IPS DF 19.7 (cell line): Measurements from ENCODE around the gene TAF6.

Experiments
- DNase-seq: peaks from one replicate; pipeline ENCODE4 v3.0.0-alpha.2; 2013; ENCODE audit warnings: low read depth, low spot score

Gene TAF6

DNA sequence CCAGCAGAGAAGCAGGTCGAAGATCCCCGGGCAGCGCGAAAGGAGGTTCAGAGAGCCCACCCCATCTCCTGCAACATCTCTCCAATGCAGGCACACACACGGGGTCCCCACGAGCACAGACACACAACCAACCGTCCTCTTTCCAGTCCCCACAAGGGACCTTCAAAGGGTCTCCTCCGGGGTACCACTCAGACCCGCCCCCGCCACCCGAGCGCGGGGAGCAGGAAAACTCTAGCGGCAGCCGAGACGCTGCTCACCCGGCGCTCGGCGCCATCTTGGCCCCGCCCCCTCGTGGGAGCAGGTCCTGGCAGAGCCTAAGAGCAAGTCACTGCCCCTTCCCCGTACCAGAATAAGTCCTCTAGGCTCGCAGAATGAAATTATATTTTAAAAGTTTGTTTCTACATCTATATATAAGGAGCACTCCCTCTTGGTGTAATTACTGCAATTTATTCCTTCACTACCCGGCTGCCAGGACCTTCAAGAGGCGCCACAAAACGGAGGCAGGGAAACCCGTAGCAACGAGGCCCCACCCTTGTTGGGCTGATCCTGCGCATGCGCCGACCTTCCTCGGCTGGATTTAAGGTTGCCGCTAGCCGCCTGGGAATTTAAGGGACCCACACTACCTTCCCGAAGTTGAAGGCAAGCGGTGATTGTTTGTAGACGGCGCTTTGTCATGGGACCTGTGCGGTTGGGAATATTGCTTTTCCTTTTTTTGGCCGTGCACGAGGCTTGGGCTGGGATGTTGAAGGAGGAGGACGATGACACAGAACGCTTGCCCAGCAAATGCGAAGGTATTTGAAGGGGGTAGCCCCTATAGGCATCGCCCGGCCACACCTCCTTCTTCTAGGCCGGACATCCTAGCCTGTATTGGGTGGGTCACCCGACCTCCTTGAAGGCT lies at the start of gene TAF6, which contains the start of gene CNPY4:
Gene TAF6, minus strand, starts transcription at position 287 of the 898 bp plus-strand sequence. CDS start 5,149 bp downstream, outside the sequence.
Gene CNPY4, plus strand, starts transcription at position 563 of the 898 bp plus-strand sequence. Its CDS starts 111 bp downstream, at position 674.
- DNase-seq = no peak

DNA sequence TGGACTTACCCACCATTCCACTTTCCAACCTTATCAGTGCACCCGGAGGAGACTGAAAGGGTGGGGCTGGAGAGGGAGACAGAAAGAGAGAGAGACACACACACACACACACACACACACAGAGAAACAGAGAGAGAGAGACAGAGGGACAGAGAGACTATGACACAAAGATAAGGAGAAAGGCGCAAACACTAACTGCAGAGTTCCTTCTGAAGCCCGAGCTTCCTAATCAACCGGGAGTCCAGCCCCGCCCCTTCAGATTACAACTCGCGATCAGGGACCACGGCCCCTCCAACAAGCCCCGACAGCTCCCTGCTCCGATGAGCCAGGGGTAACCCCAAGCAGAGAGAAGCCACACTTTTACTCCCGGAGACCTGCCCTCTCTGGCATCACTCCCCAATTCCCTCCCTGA lies 48.8 kb upstream of the TAF6 start:
- DNase-seq = no peak

DNA sequence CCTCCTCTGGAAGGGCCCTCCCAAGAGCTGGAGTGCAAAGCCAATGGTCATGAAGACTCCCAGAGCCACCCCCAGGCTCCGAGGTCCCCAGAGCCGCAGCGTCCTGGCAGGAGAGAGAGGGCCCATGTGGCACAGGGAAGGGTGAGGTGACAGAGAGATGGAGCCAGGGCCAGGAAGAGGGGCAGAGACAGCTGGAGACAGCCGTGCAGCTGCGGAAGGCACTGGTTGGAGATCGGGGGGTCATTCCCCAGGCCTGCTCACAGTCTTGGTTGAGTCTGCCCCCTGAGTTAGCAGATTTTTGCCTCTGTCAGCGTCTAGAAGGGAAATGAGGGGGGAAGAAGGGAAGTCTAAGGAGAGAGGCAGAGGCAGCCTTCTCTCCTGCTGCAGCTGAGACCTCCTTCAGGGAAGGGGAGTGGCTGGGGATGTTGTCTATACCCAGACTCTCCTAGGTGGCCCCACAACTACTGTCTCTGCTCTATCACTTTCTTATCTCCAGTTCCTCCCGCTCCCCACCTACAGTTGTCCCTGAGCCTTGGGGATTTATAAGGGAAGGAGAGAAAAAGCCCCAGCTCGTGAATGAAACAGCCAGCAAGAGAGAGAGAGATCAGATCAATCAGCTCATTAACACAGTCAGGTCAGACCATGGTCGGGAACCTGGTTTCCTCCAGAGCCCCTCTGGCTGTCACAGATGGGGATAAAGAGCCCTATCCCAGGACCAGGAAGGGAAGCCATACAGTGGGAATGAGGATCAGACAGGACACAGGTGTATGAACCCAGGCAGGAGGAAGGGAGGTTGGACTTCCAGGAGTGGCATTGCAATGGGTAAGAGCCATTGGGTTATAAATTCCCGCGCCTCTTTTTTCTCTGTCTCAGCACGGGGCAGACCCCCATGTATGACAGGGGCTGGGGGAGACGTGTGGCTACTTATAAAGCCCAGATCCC lies 48.1 kb upstream of the TAF6 start:
- DNase-seq = no peak

DNA sequence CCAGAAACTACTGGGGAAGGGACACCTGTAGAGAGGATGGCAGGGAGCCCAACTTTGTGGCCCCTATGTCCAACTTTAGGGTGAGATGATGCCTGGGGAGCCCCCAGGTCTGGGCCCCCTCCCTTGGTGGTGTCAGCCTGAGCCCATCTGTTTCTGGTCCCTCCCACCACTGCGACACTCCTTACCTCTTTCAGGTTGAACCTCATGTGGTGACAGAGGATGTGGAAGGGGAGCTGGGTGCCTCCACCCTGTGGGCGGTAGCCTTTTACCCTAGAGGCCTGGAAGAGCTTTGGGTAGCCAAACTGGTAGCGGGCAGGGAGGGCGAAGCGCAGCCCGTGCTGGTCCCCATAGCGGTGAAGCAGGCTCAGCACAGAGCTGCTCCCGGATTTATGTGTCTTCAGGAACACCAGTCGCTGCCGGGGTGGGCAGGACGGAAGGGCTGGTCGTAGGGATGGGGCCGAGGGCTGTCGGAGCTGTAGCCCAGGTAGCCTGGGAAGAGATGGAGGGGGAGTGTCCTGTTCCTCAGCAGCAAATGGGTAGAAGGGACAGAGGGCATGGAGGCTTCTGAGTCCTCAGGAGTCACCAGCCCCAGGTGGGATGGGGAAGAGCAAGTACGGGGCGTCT lies 47.3 kb upstream of the TAF6 start:
- no peak for DNase-seq

DNA sequence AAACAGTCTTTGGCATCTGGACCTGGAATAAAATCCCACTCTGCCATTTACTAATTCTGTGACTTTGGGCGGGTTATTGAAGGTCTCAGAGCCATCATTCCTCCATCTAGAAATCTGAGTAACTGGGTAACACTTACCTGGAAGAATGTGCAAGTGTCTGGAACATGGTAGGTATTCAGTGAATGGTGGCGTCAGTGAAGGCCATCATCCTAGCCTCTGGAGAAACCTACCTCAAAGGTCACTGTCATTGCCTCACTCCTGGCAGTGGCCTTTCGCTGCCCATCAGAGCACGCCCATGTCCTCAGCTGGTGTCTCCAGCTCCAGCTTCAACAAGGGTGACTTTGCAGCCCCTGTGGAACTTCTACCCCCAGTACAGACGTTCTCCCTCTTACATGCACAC lies 44.7 kb upstream of the TAF6 start:
- DNase-seq = no peak

DNA sequence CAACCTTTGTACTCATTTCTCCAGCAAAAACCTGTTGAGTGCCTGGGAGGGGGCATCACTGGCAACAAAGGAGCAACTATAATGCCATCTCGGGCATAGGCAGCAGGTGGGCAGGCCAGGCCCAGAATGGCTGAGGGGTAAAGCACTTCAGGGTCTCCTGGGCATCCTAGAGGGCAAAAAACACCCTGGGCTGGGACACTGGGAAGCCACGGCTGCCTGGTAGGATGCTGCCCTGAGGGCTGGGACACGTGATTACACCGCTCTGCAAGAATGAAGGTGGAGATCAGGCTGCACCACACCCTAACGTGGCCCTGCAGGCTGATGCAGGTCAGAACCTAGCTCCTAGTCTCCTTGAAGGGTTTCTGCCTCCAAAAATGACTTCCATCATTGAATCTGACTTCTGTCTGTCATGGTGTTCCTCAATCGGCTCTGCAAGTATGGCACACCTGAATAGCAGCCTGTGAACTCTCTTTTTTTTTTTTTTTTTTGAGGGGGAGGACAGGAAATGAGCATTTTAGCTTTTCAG lies 43.9 kb upstream of the TAF6 start:
- no peak for DNase-seq

DNA sequence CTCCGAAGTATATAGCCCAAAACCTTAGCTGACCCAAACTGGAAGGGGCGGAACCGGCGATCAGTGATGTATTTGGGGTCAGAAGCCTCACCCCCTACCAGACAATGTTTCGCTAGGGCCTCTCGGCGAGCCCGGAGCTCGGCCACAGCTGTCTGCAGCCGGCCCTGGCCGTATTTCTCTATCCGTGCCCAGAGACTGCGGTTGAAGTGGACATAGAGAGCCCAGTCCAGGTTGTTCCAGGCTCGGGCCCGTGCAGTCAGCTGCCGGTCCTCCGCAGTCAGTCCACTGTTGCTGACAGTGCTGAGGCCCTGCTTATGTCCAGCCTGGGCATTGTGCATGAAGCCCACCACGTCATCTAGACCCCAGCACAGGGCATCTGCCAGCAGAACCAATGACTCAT lies 40.9 kb upstream of the TAF6 start:
- no peak for DNase-seq

DNA sequence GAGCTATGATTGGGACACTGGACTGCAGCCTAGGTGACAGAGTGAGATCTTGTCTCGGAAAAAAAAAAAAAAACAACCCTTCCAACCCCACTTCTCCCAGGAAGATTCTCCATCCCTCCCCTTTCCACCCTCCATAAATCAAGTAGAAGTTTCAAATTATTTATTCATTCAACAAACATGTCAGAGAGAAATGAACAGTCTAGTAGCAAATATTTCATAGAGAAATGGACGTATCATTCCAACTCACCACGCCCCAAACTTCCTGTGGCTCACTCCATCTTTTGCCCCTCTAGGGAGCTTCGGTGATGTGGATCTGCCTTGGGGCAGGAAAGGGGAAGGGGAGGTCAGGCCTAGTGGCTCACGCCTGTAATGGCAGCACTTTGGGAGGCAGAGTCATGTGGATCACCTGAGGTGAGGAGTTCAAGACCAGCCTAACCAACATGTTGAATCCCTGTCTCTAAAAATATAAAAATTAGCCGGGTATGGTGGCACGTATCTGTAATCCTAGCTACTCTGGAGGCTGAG lies 40.0 kb upstream of the TAF6 start:
- no peak for DNase-seq

DNA sequence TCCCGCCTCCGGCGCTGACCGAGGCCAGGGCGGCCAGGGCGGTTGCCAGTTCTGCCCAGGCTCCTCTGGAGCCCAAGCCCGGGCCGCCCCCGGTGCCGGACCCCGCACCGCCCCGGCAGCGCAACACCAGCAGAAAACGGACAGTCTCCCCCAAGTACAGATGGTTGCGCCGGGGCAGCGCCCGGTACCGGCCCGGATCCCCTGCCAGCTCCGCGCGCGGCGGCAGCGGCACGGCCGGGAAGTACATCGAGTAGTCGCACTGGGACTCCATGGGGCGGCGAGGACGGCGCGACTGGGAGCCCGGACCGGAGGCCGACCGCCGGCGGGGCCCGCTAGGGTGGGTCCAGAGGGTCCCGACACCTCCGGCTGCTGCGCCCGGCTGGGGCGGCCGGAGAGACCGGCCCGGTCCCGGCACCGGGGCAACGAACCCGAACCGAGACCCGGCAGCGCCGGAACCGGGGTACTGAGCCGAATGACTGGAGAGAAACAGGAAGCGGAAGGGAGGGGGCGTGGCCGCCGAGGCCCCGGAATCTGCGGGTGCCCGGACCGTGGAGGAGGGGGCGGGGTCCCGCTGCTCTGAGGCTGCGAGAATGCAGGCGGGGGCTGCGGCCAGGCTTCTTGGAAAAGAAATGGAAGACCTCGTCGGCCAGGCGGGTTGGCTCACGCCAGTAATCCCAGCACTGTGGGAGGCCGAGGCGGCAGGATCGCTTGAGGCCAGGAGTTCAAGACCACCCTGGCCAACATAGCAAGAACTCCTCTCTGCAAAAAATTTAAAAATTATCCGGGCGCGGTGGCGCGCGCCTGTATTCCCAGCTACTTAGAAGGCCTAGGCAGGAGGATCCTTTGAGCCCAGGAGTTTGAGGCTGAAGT lies 39.3 kb upstream of the TAF6 start, which contains the start of gene TRAPPC14:
Gene TRAPPC14, minus strand, starts transcription at position 495 of the 870 bp plus-strand sequence. Its CDS starts 224 bp downstream, at position 271.
- DNase-seq = peak; percentile 74

DNA sequence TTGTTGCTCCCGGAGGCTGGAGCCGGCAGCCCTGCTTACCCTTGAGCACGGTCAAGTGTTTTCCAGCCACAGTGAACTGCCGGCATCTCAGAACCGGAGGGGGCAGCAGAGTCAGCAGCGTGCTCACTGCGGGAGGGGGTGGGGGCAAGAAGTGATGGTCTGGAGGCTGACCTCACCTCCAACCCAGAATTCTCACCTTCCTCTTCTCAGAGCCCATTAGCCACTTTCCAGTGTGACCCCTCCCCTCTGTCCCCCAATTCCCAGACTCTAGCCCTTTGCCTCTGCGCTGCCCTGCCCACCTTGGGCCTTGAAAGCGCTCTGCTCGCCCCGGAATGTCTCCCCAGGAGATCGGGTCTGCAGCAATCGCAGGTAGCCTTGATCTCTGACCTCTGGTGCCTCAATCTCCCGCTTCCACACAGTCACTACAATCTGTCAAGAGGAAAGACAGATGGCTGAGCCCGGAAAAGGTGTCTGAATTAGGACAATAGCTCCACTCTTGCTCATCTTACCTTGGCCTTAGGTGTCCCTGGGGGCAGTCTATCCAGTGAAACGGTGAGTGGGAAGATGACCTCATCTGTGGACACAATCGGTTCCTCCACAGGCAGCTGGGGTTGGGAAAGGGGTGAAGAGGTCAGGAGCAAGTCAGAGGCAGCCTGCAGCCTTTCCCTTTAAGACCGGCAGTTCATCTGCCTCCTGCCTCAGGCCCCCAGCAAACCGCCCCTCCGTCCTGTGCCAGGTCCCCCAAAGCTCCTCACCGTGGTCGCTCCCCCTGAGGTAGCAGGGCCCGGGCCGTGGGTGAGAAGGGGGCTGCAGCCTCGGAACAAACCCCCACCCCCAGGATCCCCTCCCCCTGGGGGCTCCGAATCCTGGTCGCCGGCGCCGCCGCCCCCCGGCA lies 38.4 kb upstream of the TAF6 start:
- DNase-seq = no peak

DNA sequence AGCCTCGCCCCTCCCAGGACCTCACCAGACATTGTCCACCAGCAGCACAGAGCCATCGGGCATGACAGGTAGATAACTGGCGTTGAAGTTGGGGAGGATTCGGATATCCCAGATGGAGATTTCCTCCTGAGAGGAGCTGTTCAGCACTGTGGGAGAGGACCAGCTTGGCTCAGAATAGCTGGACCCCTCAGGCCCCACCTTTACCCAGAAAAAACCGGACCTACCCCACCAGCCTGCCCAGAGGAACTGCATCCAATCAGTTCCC lies 37.8 kb upstream of the TAF6 start:
- no peak for DNase-seq

DNA sequence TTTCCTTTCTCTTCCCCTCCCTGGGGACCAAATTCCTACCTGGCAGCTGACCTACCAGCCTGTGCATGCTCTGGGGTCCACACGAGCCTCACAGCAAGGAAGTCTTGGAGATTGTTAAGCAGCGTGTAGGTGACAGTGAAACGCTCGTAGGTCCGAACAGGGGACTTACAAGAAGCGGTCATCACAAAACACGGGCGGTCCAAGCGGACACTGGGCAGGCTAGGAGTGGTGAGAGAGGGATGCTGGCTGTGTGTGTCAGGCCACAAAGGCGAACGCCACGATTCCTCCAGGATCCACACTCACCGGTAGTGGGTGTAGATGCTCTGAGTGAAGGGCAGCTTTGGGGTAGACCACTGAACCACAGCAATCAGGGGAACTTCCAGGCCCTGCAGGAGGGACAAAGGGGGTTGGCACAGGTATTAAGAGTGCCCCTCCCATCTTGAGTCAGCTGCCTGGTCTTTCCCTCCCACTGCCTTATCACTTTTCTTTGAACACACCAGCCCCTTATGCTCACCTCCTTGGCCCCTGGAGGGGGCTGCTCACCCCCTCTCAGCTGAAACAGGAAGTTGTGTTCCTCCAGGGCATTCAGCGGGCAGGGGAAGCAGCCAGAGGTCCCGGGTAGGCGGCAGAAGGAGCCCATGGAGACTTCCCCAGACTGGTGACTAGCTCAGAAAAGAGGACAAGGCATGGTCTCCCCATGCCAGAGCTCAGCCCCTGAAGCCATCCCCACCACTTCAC lies 37.3 kb upstream of the TAF6 start:
- no peak for DNase-seq

DNA sequence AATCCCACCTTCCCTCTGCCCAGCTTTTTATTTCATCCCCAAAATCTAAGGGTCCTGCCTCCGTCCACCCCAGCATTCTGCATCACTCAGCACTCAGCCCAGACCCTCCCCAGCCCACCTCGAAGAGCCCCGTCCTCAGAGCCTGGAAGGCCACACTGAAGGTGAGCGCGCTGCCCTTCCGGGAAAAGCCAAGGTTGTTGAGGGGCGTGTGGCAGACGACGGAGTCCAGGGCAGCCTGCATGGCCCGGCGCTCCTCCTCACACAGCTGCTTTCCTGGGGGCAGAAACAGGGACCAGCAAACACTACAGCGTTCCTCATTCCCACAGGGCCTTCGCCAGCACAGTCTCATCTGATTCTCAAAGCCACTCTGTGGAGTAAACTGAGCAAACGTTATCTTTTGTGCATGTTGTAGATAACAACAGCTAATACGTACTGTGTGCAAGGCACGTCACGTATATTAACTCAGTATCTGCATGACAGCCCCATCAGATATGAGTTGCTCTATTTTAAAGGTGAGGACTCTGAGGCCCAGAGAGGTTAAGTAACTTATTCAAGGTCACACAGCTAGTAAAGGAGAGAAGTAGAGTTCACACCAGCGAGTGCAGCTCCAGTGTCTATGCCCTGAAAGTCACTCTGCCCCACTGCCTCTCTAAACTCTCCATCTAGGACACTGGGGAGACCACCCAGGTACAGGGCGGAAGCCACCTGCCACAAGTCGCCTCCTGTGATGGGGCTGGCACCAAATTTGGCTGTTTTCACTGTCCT lies 36.6 kb upstream of the TAF6 start:
- DNase-seq = no peak

DNA sequence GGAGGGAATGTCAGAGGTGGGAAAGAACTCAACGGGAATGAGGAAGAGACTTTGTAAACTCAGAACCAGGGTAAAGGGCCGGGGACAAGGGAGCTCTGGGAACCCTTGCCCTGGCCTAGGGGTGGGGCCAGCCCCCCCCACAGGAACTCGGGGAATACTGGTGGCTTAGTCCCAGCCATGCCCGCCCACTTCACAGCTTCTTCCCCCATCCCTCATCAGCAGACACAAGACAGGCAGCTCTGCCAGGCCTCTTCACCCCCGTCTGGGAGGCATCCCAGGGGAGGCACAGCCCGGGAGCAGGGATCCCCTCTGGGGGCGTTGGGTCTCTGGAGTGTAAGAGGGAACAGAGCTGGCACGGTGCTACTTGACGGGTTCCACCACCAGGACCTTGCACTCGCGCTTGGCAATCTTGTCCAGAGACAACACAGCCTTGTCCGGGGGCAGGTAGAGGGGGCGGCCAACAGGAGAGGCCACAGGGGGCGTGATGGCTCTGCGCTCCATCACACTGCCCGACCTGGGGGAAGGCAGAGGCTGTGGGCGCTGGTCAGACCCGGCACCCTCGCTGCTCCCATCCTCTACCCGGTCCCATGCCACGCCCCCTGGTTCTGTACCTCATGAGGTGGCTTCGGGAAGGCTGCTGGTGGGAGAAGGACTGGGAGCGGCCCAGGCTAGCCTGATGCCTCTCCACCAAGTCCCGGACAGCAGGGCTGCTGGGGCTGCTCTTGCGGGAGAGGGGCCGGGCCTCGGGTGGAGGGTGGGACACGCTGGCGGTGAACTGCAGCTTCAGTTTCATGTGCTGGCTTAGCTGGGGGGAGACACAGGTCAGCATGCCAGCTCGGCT lies 35.7 kb upstream of the TAF6 start:
- no peak for DNase-seq

DNA sequence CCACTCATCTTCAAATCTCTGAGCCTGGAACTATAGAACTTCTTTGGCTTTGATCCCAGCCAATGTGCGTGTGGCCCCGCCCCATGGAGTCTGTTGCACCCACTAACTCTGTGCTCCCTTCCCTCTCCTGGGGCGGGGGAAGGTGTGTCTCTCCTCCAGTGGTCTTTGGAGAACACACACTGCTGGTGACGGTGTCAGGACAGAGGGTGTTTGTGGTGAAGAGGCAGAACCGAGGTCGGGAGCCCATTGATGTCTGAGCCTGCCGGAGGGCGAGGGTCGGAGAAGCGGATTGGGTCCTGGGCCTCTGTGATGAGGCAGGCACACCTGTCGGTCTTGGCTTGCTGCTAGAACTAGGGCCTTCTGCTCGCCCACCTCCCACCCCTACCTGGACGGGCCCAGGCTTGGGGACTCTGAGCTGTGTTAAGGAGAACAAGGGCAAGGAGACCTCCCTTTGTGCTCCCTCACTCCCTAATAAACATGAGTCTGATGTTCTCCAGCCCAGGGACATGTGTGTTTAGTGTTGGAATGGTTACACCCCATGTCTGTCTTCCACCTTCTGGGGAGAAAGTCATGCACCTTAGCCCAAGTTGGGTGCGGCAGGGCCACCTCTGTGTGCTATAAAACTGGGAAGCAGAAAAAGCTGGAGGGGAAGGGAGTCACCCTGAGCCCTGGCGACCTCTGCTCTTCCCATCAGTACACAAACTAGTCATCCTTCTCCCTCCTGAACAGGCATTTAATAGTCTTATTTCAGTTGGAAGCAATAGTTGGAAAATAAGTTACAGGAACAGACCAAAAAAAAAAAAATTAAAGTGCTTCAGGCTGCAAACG lies 34.8 kb upstream of the TAF6 start:
- DNase-seq = no peak
